HFFc6 (cell line): Measurements from ENCODE around the gene DYSF. TPM values are rescaled to one million over a fixed set of nuclear protein-coding genes. Genes with fewer than 3 reads are reported as not detected.

ENCODE experiments used
- DNase-seq: peaks from one replicate; pipeline ENCODE4 v3.0.0-alpha.2; 2018
- H3K27ac Mint-ChIP-seq: 2 replicates; pipeline ENCODE4 v1.8.0; 2020; ENCODE audit warnings: mild to moderate bottlenecking, mixed read lengths
- H3K27me3 Mint-ChIP-seq: 2 replicates; pipeline ENCODE4 v1.8.0; 2021; ENCODE audit warnings: mild to moderate bottlenecking, moderate library complexity, mixed read lengths; ENCODE audit not compliant: insufficient read depth
- H3K36me3 Mint-ChIP-seq: 2 replicates; pipeline ENCODE4 v1.8.0; 2021; ENCODE audit warnings: low read depth, mixed read lengths
- H3K4me1 Mint-ChIP-seq: 2 replicates; pipeline ENCODE4 v1.8.0; 2020; ENCODE audit warnings: low read depth, mixed read lengths
- H3K4me3 Mint-ChIP-seq: 2 replicates; pipeline ENCODE4 v1.8.0; 2020; ENCODE audit warnings: mild to moderate bottlenecking, moderate library complexity, mixed read lengths
- H3K9me3 Mint-ChIP-seq: 2 replicates; pipeline ENCODE4 v1.8.0; 2020; ENCODE audit warnings: mild to moderate bottlenecking, mixed read lengths
- total RNA-seq, 6 experiments: library from RNA; stranded (reverse); fragmentation: NEBNext Ultra II Directional; extraction: Animal tissue kit (Norgen Biotek cat#: 25700); gene quantifications; 2 replicates in 1 of 6; 3 replicates in 5 of 6; pipeline ENCODE4 v1.2.3, GENCODE V29; 2021
- TF ChIP-seq, protein P1 (sequence below): fragments of 200-600 bp; sonication (generic); IDR thresholded peaks from 2 replicates; pipeline ENCODE4 v1.5.0; 2021; ENCODE audit warnings: antibody characterized with exemption, mild to moderate bottlenecking

DYSF gene
- total RNA-seq, 6 experiments from 2014 or later: 0.07 to 0.57 (median 0.32) TPM

DNA sequence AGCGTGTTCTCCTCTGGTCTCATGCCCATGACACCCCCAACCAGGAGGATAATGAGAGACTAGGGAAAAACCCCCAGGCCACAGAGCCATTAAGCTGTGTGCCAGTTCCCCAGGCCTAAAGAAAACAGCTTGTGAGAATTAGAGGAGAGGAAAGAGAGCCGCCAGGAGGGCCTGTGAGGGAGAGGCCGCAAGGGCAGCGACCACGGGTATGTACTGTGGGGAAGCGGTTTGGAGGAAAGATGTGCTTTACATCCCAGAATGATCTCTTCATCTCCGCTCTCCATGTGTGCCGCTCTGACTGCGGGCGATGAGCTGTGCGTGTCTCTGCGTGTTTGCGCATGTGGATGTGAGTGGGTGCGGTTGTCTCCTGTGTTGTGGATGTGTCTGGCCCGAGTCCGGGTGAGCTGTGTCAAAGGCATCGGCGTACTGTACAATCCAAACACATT, 82.9 kb downstream of the DYSF start:
- Mint-ChIP-seq H3K9me3 (no peaks in the 10 kb centered on the region; the same call in 1 of the 2 replicates), H3K4me1 (peaks cover 23% of the 10 kb centered on the region), H3K27ac (peak overlapping the region; percentile 40; the same call in 1 of the 2 replicates), H3K36me3 (no peaks in the 10 kb centered on the region), H3K4me3 (no peak overlapping the region; the same call in 1 of the 2 replicates), H3K27me3 (peaks cover 10% of the 10 kb centered on the region)
- peak; percentile 82 for DNase-seq
- TF ChIP-seq, protein P1, sequence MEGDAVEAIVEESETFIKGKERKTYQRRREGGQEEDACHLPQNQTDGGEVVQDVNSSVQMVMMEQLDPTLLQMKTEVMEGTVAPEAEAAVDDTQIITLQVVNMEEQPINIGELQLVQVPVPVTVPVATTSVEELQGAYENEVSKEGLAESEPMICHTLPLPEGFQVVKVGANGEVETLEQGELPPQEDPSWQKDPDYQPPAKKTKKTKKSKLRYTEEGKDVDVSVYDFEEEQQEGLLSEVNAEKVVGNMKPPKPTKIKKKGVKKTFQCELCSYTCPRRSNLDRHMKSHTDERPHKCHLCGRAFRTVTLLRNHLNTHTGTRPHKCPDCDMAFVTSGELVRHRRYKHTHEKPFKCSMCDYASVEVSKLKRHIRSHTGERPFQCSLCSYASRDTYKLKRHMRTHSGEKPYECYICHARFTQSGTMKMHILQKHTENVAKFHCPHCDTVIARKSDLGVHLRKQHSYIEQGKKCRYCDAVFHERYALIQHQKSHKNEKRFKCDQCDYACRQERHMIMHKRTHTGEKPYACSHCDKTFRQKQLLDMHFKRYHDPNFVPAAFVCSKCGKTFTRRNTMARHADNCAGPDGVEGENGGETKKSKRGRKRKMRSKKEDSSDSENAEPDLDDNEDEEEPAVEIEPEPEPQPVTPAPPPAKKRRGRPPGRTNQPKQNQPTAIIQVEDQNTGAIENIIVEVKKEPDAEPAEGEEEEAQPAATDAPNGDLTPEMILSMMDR: no peak

- H3K36me3 Mint-ChIP-seq: no peaks in the 10 kb centered on the region
- no peak overlapping the region for H3K27ac Mint-ChIP-seq
- peaks cover 16% of the 10 kb centered on the region for H3K27me3 Mint-ChIP-seq
- no peak for DNase-seq
- no peak overlapping the region for H3K4me3 Mint-ChIP-seq
- peaks cover 10% of the 10 kb centered on the region for H3K4me1 Mint-ChIP-seq
- no peaks in the 10 kb centered on the region for H3K9me3 Mint-ChIP-seq
- TF ChIP-seq, protein P1: no peak
These were observed 84.9 kb downstream of the DYSF start for GRCh38 chr2:71538241-71538640.

GRCh38 chr2:71538656-71539265, 85.4 kb downstream of the DYSF start:
- Mint-ChIP-seq H3K27me3 (peaks cover 16% of the 10 kb centered on the region), H3K4me1 (peaks cover 10% of the 10 kb centered on the region), H3K36me3 (no peaks in the 10 kb centered on the region), H3K4me3 (no peak overlapping the region), H3K9me3 (no peaks in the 10 kb centered on the region), H3K27ac (no peak overlapping the region)
- TF ChIP-seq, protein P1: no peak
- no peak for DNase-seq

DNA sequence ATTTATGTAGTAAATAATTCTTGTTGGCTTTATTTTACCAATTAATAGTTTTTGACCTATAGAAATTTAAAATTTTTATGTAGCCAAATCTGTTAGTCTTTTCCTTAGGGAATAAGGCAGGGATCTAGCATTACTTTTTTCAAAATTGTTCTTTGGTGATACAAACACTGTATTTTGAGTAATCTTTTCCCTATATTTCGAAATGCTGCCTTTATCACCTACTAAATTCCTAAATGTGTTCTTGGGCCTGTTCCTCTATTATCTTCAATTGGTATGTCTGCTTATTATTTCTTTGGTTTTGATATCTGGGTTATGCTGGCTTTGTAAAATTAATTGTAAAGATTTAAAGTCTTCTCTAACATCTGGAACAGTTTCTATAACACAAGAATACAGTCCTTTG, 87.5 kb downstream of the DYSF start:
- TF ChIP-seq, protein P1: no peak
- peaks cover 4% of the 10 kb centered on the region; the same call in 1 of the 2 replicates for H3K9me3 Mint-ChIP-seq
- H3K4me3 Mint-ChIP-seq: no peak overlapping the region
- no peaks in the 10 kb centered on the region for H3K36me3 Mint-ChIP-seq
- peaks cover 23% of the 10 kb centered on the region for H3K27me3 Mint-ChIP-seq
- H3K4me1 Mint-ChIP-seq: peaks cover 15% of the 10 kb centered on the region
- no peak overlapping the region for H3K27ac Mint-ChIP-seq
- DNase-seq: no peak

- peaks cover 49% of the 10 kb centered on the region for H3K27me3 Mint-ChIP-seq
- H3K36me3 Mint-ChIP-seq: no peaks in the 10 kb centered on the region
- DNase-seq: no peak
- H3K9me3 Mint-ChIP-seq: peaks cover 4% of the 10 kb centered on the region; the same call in 1 of the 2 replicates
- no peak overlapping the region for H3K27ac Mint-ChIP-seq
- TF ChIP-seq, protein P1: no peak
- H3K4me3 Mint-ChIP-seq: no peak overlapping the region
- peaks cover 7% of the 10 kb centered on the region; the same call in 1 of the 2 replicates for H3K4me1 Mint-ChIP-seq
These were observed 91.7 kb downstream of the DYSF start for GRCh38 chr2:71544919-71545571.
